GM10266 (cell line): Measurements from ENCODE around the gene AP1M1.

ENCODE experiments used
- DNase-seq: peaks from one replicate; pipeline ENCODE4 v3.0.0; 2012; ENCODE audit errors: extremely low spot score
- TF ChIP-seq, protein P1 (sequence below): IDR thresholded peaks from 2 replicates; pipeline ENCODE4 v1.5.1; 2012; ENCODE audit warnings: mild to moderate bottlenecking, low read depth; ENCODE audit not compliant: control insufficient read depth, insufficient read depth; ENCODE audit errors: missing control alignments

Gene AP1M1

DNA sequence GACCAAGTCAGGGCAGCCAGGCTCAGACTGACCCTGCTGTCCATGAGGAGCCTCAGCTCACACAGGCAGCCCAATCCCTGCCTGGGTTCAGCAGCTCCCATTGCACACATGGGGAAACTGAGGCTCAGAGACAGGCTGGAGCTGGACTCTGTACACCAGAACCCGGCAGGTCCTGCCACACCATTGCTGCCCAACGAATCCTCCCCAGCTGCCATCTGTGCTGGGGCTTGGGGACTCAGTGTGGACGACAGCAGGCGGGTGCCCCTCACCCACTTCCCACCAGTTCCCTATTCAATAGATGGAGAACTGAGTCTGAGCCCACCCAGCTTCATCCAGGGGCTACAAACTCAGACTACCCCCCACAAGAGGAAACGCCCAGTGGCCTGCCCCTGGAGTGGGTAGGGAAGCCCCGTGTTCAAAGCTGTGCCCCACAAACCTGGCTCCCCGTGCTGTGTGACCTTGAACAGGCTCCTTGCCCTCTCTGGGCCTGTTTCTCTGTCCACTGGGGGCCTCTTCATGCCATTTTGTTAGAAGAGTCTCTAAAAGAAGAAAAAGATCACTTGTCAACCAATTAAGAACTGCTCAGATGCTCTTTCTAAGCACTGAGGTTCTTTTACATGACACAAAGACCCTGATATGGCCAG lies 50.8 kb downstream of the AP1M1 start:
- no peak for DNase-seq
- TF ChIP-seq, protein P1, sequence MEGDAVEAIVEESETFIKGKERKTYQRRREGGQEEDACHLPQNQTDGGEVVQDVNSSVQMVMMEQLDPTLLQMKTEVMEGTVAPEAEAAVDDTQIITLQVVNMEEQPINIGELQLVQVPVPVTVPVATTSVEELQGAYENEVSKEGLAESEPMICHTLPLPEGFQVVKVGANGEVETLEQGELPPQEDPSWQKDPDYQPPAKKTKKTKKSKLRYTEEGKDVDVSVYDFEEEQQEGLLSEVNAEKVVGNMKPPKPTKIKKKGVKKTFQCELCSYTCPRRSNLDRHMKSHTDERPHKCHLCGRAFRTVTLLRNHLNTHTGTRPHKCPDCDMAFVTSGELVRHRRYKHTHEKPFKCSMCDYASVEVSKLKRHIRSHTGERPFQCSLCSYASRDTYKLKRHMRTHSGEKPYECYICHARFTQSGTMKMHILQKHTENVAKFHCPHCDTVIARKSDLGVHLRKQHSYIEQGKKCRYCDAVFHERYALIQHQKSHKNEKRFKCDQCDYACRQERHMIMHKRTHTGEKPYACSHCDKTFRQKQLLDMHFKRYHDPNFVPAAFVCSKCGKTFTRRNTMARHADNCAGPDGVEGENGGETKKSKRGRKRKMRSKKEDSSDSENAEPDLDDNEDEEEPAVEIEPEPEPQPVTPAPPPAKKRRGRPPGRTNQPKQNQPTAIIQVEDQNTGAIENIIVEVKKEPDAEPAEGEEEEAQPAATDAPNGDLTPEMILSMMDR: no peak

DNA sequence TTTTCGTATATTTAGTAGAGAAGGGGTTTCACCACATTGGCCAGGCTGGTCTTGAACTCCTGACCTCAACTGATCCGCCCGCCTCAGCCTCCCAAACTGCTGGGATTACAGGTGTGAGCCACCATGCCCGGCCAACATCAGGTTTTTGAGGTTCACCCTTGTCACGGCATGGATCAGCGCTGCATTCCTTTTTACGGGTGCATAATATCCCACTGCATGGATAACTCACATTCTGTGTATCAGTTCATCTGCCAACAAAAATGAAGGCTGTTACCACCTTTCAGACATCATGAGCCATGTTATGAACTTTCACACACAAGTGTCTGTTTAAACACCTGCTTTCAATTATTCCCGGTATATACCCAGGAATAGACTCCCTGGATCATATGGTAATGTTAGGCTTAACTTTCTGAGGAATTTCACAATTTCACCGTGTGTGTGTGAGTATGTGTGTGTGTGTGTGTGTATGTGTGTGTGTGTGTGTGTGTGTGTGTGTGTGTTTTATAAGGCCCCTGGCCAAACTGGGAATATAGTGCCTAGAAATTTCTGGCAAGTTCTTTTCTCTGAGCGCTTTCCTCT lies 52.2 kb downstream of the AP1M1 start:
- DNase-seq: no peak
- TF ChIP-seq, protein P1: no peak

DNA sequence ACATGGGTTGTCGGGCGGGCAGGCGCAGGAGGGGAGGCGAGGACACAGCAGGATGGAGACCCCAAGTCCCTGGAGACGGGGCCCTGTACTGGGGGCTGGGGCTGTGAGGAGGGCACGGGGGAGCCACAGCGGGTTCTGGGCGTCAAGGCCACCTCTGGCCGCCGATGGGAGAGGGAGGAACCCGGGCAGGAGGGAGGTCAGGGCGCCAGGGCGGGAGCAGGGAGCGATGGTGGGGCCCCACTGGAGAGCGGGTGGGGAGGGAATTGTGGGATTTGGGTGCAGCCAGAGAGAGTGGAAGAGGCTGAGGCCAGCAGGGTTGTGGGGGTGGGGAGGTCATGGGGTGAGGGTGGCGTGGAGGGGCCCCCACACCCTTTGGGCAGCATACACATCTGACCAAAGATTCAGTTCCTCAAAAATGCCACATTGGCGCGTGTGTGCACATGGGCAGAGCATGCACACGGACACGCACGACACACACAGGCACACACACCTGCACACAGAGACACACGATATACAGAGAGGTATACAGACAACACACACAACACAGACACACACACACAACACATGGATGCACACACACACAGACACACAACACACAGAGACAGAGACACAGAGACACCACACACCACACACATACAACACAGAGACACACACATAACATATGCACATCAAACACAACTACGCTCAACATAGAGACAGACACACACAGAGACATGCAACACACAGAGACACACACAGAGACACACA lies 54.9 kb downstream of the AP1M1 start:
- DNase-seq: no peak
- TF ChIP-seq, protein P1: no peak

DNA sequence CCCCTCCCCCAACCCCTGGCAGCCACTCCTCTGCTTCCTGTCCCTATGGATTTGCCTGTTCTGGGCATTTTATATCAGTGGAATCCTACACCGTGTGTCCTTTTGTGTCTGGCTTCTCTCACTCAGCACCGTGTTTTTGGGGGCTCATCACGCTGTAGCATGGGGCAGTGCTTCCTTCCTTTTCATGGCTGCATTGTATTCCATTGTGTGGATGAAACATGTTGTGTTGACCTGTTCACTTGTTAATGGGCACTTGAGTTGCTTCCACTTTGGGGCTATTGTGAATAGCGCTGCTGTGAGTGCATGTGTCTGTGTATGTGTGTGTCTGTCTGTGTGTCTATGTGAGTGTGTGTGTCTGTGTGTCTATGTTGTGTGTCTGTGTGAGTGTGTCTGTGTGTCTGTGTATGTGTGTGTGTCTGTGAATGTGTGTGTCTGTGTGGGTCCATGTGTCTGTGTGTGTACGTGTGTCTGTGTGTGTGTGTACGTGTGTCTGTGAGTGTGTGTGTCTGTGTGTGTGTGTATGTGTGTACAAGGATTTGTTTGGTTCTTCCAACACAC lies 57.2 kb downstream of the AP1M1 start:
- DNase-seq: no peak
- TF ChIP-seq, protein P1: no peak

DNA sequence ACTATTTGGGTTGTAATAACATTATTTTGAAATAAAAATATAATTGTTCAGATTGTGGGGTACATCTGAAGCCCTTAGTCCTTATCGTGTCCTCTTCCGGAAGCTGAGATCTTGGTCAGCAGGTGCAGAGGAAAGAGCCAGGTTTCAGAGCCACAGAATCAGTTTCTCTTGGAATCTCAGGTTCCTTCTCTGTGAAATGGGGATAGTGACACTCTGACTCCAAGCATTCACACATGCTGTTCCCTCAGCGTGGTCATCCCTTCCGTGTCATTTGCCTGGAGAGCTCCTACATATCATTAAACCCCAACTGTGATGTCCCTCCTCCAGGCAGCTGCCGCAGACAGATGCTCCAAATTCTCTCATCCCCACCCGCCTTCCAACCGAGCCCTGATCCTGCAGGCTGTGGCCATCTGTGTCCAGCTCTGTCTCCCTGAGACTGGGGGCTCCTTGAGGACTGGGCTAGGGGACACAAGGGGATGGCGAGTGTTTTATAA lies 59.8 kb downstream of the AP1M1 start:
- DNase-seq: no peak
- TF ChIP-seq, protein P1: no peak

DNA sequence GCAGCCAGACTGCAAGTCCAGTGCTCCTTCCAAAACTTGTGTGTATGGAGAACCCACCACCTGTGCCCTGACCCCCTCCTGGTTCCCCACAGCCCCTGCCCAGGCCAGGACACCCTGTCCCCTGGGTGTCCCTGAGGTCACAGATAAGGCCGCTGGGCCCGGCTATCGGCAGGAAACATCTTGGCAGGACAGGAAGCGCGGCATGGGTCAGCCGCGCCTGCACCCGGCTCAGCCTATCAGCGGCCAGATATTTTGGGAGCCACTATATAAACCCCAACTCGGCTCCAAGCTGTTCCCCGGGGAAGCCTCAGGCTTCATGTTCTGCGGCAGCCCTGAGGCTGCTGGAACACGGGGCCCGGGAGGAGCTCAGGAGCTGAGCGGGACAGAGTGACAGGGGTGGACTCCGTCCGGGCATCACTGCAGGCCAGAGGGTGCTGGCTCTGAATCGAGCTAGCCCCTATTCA lies 60.8 kb downstream of the AP1M1 start:
- TF ChIP-seq, protein P1: no peak
- DNase-seq: no peak
